ENCODE measurements around the gene L3MBTL4. TPM values are rescaled to one million over a fixed set of nuclear protein-coding genes. Genes with fewer than 3 reads are reported as not detected.

The L3MBTL4 gene
- total RNA-seq, 1 experiment from 2014 or later, result 1.4 TPM

- TF ChIP-seq ZNF512 (CRISPR knock-in tag; IDR thresholded peaks at IDR 0.05; ENCODE audit: borderline replicate concordance) (no peak), GTF2I (CRISPR knock-in tag; conservative IDR thresholded peaks at IDR 0.05) (no peak), USF2 (CRISPR knock-in tag; IDR thresholded peaks at IDR 0.05) (no peak), ERG (CRISPR knock-in tag; IDR thresholded peaks at IDR 0.05) (no peak)
Observed at GRCh38 chr18:6326566-6326965, 88.1 kb downstream of the L3MBTL4 start (continued).

GRCh38 chr18:6323319-6323889, 91.3 kb downstream of the L3MBTL4 start:
- Mint-ChIP-seq H3K4me3 (no peak overlapping the region), H3K27me3 (ENCODE audit: low read depth) (no peaks in the 10 kb centered on the region), H3K4me1 (no peaks in the 10 kb centered on the region), H3K36me3 (peaks cover 22% of the 10 kb centered on the region), H3K27ac (no peak overlapping the region), H3K9me3 (peaks cover 54% of the 10 kb centered on the region)
- DNase-seq (ENCODE audit: low spot score) (no peak), ATAC-seq (no peak)
- CTCF ChIA-PET, result no interaction called here
- POLR2A ChIA-PET, result no interaction called here
- TF ChIP-seq IRF2 (CRISPR knock-in tag; IDR thresholded peaks at IDR 0.05; ENCODE audit: borderline replicate concordance, low read depth) (no peak), ETV6 (CRISPR knock-in tag; IDR thresholded peaks at IDR 0.05) (no peak), ZNF219 (CRISPR knock-in tag; IDR thresholded peaks at IDR 0.05; ENCODE audit: borderline replicate concordance) (no peak), AR (CRISPR knock-in tag; IDR thresholded peaks at IDR 0.05) (no peak), ATF6 (CRISPR knock-in tag; IDR thresholded peaks at IDR 0.05) (no peak), ATF1 (CRISPR knock-in tag; IDR thresholded peaks at IDR 0.05) (no peak), GTF2I (CRISPR knock-in tag; conservative IDR thresholded peaks at IDR 0.05) (no peak), ZNF317 (CRISPR knock-in tag; IDR thresholded peaks at IDR 0.05; ENCODE audit: borderline replicate concordance, low read depth) (no peak), ERG (CRISPR knock-in tag; IDR thresholded peaks at IDR 0.05) (no peak), PRRX2 (CRISPR knock-in tag; IDR thresholded peaks at IDR 0.05) (no peak)

Data from WTC11 (cell line).